ENCODE data around the gene EMILIN3.

Gene EMILIN3

DNA sequence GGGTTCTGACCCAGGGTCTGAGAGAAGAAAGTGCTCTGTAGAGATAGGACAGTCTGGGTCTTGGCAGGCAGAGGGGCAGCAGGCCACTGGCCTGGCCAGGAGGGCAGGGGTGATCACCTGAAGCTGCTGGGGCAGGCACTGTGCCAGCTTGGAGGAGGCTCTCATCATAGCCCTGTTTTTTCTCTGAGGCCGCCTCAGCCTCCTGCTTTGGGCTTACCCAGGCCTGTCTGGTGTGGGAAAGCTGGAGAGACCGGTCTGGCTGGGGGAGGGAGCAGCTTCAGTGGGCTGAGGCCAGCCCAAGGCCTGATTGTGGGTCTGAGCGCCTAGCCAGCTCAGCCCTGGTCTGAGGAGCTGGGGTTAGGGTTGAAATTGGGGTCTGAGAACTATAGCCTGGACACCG, 22.1 kb downstream of the EMILIN3 start:
- DNase-seq: no peak

DNA sequence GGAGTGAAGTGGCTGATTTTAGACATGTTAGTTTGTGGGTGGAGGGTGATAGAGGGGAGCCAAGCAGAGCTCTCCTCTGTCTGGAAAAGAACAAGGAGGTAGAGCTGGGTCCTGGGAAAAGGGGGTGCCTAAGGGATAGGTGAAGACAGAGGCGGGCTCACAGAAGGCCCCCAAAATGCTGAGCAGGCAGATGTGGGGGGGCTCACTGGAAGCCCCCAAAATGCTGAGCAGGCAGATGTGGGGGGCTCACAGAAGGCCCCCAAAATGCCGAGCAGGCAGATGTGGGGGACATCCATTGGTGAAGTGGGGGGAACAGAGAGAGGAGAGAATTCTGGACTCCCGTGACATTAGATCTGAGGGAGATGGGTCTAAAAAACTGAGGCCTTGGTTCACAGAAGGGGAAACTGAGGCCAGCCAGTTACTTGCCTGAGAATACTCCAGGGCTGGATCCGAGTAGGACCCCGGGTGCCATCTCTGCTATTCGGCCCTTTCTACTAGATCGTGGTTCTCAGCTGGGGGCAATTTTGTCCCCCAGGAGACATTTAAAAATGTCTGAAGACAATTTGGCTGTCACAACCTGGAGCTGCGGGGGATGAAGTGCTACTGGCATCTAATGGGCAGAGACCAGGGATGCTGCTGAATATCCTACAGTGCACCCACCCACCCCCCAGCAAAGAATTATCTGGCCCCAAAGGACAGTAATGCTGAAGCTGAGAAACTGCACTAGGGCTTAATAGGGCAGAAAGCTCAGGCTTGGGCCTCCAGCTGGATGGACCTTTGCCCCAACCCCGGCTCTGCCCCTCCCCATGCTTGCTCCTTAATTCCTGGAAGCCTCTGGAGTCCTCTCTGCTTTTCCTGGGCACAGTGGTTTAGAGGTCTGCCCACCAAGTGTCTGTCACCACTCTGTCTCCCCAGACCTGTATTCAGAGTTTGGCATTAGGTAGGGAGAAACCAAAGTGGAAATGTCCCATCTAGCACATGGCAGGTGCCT, 23.8 kb downstream of the EMILIN3 start:
- DNase-seq: no peak

DNA sequence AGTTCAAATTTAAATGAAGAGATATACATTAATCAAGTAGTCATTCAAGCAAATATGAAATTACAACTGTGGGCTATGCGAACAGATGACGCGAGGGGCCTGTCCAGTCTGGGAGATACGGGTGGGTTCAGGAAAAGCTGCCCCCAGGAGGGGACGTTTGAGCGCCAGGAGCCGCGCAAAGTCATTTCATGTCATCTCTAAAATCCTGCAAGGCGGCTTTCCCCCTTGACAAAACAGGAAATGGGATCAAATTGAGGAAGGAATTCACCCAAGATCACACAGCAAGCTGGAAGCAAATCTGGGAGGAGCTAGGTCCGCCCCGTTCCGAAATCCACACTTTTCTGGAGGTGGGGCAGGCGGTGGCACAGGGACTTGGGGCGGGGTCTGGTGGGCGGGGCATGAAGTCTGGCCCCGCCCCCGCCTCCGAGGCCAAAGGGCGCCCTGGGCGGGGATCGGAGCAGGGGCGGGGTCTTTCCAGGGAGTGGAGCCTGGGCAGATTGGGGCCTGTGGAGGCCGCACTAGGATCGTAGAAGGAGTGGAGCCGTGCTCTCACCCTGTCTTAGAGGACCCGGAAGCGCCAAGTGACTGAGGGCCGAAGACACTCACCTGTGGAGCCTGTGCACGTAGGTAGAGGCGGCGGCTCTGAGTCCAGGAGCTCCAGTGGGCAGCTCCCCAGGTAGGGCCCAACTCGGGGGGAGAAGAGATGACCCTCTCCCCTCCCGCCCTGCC, 26.1 kb downstream of the EMILIN3 start, which contains the start of gene LPIN3:
TSS of gene LPIN3 (plus strand) at position 495 of the 729 bp plus-strand sequence. CDS start 4,983 bp downstream, outside the sequence.
- peak; percentile 43 for DNase-seq

DNA sequence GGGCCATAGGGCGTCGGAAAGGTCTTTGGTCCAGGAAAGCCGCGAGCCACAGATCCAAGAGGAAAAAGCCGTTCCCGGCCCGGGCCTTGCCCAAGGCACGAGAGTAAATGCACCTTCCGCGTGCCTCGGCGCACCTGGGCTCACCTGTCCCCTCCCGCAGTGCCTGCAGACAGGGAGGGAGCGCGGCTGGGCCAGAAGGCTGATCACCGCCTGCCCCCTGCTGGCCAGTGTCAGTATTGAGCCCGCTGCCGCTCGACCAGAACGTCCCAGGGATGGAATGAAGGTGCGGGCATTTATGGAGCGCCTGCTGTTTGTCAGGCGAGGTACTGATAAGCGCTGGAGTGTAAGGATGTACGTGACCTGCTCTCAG, 26.7 kb downstream of the EMILIN3 start:
- DNase-seq: peak; percentile 24

DNA sequence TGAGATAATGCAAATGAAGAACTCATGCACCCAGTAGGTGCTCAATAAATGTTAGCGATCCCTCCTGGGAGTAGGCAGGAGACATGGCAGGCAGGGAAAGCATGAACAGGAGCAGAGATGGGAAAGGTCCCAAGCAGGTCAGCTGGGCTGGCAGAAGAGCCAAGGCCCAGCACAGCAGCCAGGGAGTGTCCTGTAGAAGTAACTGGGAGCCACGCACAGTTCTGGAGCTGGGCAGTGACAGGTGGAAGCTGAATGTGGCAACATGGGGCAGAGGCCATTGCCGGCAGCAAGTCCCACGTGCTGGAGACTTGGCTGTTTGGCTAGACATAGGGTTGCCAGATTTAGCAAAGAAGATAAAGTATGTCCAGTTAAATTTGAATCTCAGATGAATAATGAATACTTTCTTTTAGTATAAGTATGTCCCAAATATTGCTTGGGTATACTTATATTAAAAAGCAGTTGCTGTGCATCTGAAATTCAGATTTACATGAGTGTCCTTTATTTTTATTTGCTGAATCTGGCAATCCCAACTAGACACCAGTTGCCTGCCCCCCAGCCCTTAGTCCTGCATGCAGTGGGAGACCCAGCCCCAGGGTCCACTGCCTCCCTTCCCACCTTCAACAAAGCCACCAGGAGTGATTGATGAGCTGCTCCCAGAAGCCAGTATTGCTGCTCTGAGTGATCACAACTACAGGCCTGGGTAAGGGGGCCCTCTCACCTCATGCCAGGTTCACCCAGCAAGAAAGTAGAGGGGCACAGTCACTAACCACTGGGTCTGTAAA, 29.7 kb downstream of the EMILIN3 start:
- no peak for DNase-seq

DNA sequence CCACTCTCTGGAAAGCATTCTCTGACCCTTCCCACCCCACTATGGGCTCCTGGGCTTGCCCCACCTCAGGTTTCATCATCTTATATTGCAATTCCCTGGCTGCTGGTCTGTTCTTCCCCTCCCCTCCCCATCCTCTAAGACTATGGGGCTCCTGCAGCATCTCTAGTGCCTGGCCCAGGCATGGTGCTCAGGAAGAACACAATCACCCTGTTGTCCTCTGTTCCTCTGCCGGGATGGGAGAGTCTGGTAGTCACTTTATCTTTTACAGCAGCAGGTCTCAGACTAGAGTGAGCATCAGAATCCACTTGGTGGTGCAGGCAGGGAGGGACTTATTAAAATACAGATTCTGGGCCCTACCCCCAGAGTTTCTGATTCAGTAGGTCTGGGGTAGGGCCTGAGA, 31.0 kb downstream of the EMILIN3 start:
- no peak for DNase-seq

DNA sequence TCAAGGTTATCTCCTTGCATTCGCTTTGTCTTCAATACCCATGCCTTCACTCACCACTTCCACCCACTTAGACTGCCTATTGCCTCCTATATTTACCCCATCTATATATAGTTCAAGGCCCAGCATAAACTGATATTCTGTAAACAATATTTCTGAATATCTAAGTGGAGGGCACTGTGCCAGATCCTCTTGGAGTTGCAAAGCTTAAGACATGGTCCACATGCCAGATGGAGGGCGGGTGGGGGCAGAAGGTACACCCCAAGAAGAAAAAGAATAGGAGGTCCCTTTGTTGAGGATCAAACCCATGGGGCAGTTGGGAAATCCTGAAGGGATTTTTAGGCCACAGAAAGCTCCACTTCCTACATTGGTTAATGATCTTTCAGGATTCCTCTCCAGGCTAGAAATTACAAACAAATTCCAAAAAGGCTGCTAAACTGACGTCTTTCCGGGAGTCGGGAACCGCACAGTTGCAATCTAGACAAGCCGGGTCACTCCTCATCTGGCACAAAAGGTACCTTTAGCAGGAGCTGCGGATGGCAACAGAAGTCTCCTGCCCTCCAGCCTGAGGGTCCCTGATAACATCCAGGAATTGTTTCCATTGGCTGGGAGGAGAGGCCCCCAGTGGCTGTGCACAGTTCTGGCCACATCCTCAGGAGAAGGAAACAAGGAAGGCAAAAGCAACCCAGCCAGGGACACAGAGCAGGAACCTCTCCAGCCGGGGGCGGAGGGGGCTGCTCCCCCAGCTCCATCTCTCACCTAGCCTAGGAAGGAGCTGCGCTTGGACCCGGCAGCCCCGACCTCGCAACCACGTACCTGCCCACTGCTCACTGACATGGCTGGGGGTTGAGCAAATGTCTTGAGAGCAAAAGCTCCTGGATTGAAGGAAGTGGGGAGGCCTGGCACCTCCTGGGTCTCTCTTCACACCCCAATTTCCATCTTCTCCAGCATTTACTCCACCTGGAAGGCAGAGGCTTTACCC, 31.9 kb downstream of the EMILIN3 start:
- DNase-seq: no peak

DNA sequence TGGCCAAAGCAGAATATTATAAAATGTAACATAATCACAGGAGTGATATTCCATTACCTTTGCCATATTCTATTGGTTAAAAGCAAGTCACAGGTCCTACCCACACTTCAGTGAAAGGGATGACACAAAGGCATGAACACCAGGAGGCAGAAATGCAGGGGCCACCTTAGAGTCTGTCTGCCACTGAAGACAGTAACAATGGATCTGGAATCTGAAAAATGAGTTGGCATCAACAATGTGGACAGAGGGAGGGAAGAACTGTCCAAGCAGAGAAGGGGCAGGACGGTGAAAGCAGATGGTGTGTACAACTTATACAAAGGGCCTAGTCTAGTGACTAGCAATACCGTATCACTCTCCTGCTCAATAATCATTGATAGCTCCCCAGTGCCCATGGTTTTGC, 32.6 kb downstream of the EMILIN3 start:
- no peak for DNase-seq

DNA sequence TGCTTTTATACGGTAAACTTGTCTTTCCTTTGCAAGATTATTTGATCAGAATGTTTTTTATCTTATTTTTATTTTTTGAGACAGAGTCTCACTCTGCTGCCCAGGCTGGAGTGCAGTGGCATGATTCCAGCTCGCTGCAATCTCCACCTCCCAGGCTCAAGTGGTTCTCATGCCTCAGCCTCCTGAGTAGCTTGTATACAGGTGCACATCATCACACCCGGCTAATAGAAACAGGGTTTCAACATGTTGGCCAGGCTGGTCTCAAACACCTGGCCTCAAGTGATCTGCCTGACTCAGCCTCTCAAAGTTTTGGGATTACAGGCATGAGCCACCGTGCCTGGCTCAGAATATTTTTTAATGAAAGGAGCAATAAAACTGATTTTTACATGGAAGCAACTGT, 34.9 kb downstream of the EMILIN3 start:
- no peak for DNase-seq

DNA sequence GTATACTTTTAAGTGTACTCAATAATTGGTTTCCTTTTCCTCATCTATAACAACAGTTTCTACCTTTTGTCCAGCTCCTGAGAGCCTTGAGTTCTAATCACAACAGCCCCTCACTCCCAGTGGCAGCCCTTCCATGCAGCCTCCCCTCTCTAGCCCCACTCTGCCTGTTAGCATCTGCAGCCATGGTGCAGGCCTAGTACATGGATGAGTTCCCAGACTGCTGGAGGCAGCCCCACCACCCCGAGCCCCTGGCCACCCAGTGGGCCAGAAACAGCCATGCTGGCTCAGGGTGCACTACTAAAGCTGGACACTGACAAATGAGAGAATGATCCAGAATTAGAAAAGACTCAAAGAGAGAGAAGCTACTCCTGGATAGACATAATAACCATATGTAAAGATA, 35.7 kb downstream of the EMILIN3 start:
- DNase-seq: no peak

DNA sequence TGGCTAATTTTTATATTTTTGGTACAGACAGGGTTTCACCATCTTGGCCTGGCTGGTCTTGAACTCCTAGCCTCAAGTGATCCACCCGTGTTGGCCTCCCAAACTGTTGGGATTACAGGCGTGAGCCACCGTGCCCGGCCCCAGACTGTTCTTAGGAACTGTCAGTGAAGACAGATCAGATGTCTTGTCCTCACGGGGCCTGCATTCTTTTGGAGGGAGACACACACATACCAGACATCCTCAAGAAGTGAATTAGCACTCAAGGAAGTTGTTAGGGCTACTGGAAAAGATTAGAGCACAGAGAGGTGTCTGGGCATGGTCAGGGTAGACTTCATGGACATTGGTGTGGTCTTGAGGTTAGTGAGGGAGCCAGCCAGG, 36.3 kb downstream of the EMILIN3 start:
- DNase-seq: no peak

DNA sequence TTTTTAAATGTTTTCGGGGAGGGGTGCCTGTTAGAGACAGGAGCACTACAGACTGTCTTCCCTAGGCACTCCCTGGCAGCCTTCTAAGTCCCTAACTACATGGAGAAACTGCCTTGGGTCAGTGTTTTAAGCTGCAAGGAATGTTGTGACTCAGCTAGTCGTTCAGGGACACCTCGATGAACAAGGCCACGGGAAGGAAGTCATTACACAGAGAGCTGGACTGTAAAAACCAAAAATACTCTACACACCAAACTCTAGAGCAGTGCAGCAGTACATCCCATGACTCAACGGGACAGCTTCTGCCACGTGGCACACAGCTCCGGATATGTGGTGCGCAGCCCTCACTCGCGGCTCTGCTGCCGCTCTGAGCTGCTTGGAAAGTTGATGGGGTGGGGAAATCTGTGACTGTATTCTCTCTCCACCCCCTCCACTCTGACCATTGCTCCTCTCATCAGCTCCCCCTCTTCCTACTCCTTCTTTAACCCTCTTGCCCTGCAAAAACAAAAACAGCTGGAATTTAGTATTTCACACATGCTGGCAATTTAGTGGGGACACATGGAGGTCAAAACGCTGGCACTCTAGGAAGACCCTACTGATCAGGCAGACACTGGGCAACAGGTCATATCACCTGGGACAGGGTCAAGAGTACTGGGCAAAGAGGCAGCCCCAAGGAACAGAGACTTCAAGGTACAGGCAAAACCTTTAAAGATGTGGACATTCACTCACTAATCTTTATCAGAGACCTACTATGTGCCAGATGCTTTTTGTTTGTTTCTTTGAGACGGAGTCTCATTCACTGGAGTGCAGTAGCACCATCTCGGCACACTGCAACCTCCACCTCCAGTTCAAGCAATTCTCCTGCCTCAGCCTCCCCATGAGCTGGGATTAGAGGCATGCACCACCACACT, 36.9 kb downstream of the EMILIN3 start:
- no peak for DNase-seq

DNA sequence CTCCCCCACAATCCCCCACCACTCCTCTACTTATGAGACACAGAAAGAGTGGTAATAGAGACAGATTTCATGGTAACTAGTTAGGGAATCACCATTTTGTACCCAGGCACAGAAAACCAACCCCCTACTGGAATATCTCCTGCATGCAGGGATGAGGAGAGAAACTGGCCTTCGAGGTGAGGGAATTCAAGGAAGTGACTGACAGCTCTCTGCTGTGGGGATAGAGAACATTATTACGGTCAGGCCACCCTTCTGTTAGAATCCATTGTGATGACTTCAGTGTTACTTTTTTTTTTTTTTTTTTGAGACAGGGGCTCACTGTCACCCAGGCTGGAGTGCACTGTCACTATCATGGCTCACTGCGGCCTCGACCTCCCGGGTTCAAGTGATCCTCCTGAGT, 39.4 kb downstream of the EMILIN3 start:
- no peak for DNase-seq

DNA sequence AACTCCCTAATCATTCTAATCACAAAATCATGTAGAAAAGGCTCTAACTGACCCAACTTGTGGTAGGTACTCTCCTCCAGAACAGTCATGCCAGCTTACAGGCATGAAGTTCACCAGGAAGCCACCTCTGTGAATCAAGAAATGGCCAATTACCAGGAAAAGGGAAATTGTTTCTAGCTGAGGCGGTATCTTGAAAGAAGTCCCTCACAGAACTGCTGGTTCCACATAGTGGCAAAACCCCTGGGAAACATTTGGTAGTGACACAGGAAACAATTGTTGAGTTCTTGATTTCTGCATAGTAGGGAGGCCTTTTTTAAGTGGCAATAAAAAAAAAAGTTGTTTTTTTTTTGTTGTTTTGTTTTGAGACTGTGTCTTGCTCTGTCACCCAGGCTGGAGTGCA, 45.6 kb downstream of the EMILIN3 start:
- no peak for DNase-seq

DNA sequence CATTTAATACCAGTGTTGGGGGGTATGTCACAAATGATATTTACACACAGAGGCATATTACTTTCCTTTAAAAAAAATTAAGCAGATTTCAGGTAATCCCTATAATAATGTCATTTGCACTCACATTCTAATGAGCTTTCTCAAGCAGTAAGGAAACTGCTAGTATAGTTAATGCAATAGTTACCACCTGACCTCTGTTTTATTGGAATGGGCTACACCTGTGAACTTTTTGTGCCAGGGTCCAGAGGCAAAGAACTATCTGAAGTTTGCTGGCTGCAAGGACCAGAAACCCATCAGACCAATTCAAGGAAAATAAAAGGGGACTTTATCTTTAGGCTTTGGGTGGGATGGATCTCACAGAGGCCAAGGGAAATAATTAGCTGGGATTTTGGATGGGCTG, 46.2 kb downstream of the EMILIN3 start:
- no peak for DNase-seq

DNA sequence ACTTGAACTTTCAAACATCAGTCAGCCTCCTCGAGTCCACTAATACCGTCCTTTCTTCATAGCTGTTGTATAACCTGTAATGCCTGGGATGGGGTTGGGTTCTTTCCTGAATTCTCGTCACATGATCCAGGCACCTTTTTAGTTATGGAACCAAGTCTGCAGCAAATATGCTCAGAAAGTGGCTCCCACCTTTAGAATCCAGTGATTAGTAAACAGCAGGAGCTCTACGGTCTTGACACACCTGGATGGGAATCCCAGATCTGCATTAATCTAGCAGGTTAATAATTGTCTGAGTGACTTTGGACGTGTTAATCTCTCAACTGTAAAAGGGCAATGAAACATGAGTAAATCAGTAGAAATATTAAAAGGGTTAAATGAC, 48.4 kb downstream of the EMILIN3 start:
- no peak for DNase-seq

DNA sequence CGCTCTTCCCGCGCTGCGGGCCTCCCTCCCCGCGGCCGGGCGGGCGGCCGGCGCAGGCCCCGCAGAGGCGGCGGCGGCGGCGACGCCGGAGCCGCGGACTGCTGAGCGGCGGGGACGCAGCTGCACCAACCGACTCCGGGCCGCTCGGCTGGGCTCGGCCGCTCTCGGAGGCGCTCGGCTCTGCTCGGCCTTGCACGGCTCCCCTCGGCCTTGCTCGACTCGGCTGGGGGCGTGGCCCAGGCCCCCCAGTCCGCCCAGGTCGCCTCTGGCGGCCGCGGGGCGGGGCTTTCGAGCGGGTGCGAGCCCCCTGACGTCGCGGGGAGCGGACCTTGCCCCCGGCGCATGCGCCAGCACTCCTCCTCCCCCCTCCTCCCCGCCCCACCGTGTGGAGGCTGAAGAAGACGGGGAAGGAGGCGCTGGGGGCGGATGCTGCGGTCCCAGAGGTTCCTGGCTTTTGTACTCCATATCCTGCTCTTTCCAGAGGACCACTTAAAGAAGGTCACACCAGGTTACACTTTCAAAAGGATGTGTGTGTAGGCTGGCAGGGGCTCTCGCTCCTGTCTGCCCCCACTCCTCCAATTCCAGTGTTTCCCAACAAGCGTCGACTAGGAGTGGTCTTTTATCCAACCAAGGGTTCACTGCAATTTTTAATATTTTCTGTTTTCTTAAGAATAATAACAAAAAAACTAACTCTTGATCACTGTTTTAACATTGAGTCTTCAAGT, 48.9 kb downstream of the EMILIN3 start, which contains the start of gene ZHX3:
TSS of gene ZHX3 (minus strand) at position 186 of the 725 bp plus-strand sequence. CDS start 112,815 bp downstream, outside the sequence.
- peak; percentile 79 for DNase-seq

DNA sequence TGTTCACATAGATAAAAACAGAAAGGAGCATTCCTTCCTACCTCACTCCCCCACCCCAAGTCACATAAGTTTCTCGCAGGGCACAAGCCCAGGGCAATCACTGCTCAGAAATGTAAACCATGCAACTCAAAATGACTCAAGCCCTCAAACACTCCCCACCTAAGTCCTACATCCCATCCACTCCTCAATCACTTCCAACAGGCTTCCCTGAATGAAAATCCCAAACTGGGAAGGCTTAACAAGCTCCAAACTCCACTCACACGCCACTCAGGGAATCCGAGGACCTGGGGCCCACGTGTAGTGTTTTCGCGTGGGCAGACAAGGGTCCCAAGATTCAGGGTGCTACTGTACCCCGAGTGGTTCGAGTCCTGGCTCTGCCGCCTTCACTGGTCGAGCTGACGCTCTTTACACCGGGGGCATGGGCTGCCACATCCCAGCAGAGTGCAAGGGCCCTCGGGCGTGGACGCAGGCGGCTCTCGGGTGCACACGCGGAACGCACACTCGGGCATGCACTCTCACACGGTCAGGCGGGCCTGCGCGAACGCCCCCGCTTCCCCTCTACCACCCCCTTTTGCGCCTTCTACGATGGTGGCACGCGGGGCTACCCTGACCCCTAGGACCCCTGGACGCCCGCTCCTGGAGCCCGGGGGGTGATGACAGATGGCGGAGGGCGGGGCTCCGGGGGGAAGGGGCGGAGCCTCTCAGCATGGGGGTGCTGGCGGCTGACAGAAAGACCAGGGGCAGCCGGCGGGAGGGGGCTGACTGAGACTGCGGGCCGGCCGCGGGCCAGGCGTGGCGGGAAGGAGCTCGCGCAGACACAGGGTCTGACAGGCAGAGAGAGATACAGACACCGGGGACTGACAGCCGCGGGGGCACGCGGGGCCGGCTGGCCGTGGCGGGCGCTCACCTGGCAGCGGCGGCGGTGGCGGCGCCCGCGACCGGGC, 49.7 kb downstream of the EMILIN3 start:
- DNase-seq: no peak

DNA sequence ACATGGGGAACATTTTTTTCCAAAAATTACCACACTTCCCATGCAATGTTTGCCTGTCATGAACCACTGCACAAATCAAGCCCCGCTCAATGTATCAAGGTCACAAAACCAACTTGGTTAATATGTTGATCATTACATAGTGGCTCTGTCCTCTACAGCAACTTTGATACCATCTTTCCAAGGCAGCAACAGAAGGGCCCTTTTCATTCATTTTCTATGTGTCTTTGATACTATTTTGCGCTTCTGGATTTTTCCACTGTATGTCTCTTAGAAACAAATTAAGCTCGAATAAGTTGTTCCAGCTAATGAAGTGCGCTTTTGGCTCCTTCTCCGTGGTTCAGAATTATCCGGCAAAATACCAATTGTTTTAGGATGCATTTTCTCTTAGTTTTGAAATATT, 50.6 kb downstream of the EMILIN3 start:
- DNase-seq: no peak

All from cortex of kidney (tissue), 1 donor.